Gastrocnemius medialis (tissue), 4 donors: ENCODE data around the gene TRIM46. TPM values are rescaled to one million over a fixed set of nuclear protein-coding genes. Genes with fewer than 3 reads are reported as not detected.
A peak's percentile ranks its signal among the peaks of the same experiment; 100 is the strongest.

Source experiments
- ATAC-seq, 2 donors: fragments of 150-250 bp; one replicate each; pipeline ENCODE4 v1.9.1; 2016
- DNase-seq, 2 donors: peaks; one replicate each; pipeline ENCODE4 v3.0.0-alpha.2; 2019
- H3K27ac ChIP-seq, 4 donors: fragments of 200-600 bp; sonication (generic); 1 replicate in 1 of 4; 2 replicates in 3 of 4; pipeline ENCODE4 v1.5.1; 2016 to 2018; ENCODE audit warnings: mild to moderate bottlenecking in 2 of 4, moderate library complexity in 1 of 4
- H3K27me3 ChIP-seq, 3 donors: fragments of 200-600 bp; sonication (generic) in 2 of 3; 1 replicate in 1 of 3; 2 replicates in 2 of 3; pipeline versions ENCODE4 v1.5.1 to v1.6.0; 2016 to 2019; ENCODE audit warnings: mild to moderate bottlenecking in 1 of 3, moderate library complexity in 1 of 3
- H3K36me3 ChIP-seq, 2 donors: fragments of 200-600 bp; sonication (generic) in 1 of 2; one replicate each; pipeline ENCODE4 v1.5.1; 2017 to 2018
- H3K4me1 ChIP-seq, 2 donors: fragments of 200-600 bp; sonication (generic) in 1 of 2; one replicate each; pipeline ENCODE4 v1.5.1; 2016 to 2017; ENCODE audit warnings: mild to moderate bottlenecking in 2 of 2
- H3K4me3 ChIP-seq, 4 donors: fragments of 200-600 bp; sonication (generic) in 3 of 4; 1 replicate in 1 of 4; 2 replicates in 3 of 4; pipeline ENCODE4 v1.5.1; 2016 to 2019; ENCODE audit warnings: mild to moderate bottlenecking in 2 of 4
- H3K9me3 ChIP-seq, 3 donors: fragments of 200-600 bp; sonication (generic) in 2 of 3; 1 replicate in 1 of 3; 2 replicates in 2 of 3; pipeline ENCODE4 v1.5.1; 2016 to 2019
- CTCF ChIP-seq, 5 experiments: fragments of 450-650 bp in 3 of 5; fragments of 200-600 bp in 2 of 5; sonication (generic) in 2 of 5; IDR thresholded peaks in 4 of 5; conservative IDR thresholded peaks in 1 of 5; 1 replicate in 4 of 5; 2 replicates in 1 of 5; pipeline ENCODE4 v1.5.1; 2016 to 2019; ENCODE audit warnings: antibody characterized with exemption in 5 of 5, mild to moderate bottlenecking in 3 of 5, moderate library complexity in 3 of 5
- POLR2A ChIP-seq, 2 donors: fragments of 450-650 bp; IDR thresholded peaks; one replicate each; pipeline ENCODE4 v1.6.1; 2017; ENCODE audit warnings: antibody characterized with exemption in 2 of 2, mild to moderate bottlenecking in 2 of 2, moderate library complexity in 2 of 2
- in situ Hi-C, 4 donors: fragments of 200-750 bp; cut with MboI; loops; one replicate each; pipeline versions ENCODE4 v1.15.0 to v1.8.0; 2017; ENCODE audit warnings: low sequenced_read_pairs in 4 of 4
- intact Hi-C: fragments of 100-400 bp; cut with DNase I; formaldehyde crosslinking; loops from one replicate; pipeline ENCODE4 v1.15.1; 2023; ENCODE audit warnings: low total_unique reads
- total RNA-seq, 4 donors: library from RNA; depleted of rRNA; stranded (reverse); fragments of >200 nt; gene quantifications; one replicate each; pipeline versions ENCODE4 v1.1.0 to v1.2.3, GENCODE V29; 2016

The TRIM46 gene
- total RNA-seq, 4 donors from 2014 or later: not detected

- H3K36me3 ChIP-seq: peaks cover 0 to 5% of the 10 kb centered on the region in 2 donors
- intact Hi-C loops: loop anchor here (5.0 to 10.0 kb wide), 3 partner anchors 135 to 733 kb away; partner anchors contain the start of genes IL6R, UBE2Q1 and ZBTB7B
- in situ Hi-C loops: no loop called here
These were observed 36.3 kb upstream of the TRIM46 start for GRCh38 chr1:155137154-155137949.

GRCh38 chr1:155139895-155140629 lies 33.6 kb upstream of the TRIM46 start, which contains the start of gene DPM3:
TSS of gene DPM3 (minus strand) at chr1:155140531. CDS start at chr1:155140240, 291 bp downstream.
- Histone ChIP-seq H3K36me3 (no peaks in the 10 kb centered on the region), H3K4me1 (peaks cover 25 to 29% of the 10 kb centered on the region in 2 donors), H3K9me3 (no peaks in the 10 kb centered on the region), H3K4me3 (peak within 1 kb of the TSS; percentile 86 to 96 (median 92)), H3K27ac (peak within 1 kb of the TSS; percentile 84 to 95 (median 92)), H3K27me3 (no peaks in the 10 kb centered on the region)
- TF ChIP-seq POLR2A (IDR thresholded peaks at IDR 0.05) (peak; percentile 59 to 67), CTCF (IDR thresholded peaks at IDR 0.05 in 4 of 5, conservative IDR thresholded peaks at IDR 0.05 in 1 of 5) (no peak)
- intact Hi-C loops: loop anchor here (2.0 to 10.0 kb wide), 4 partner anchors 49 to 735 kb away; partner anchors contain the start of genes IL6R, UBE2Q1 and ZBTB7B
- ATAC-seq (peak; percentile 74 to 82), DNase-seq (peak; percentile 84 to 86)
- in situ Hi-C loops: no loop called here

More at GRCh38 chr1:155137154-155137949, 36.3 kb upstream of the TRIM46 start:
- TF ChIP-seq CTCF (IDR thresholded peaks at IDR 0.05 in 4 of 5, conservative IDR thresholded peaks at IDR 0.05 in 1 of 5) (no peak), POLR2A (IDR thresholded peaks at IDR 0.05) (no peak)
- Histone ChIP-seq H3K9me3 (no peaks in the 10 kb centered on the region), H3K4me3 (peak overlapping the region in 3 of 4 donors; percentile 82 to 88 (median 86)), H3K27ac (peak overlapping the region; percentile 96 to 100 (median 98)), H3K4me1 (peaks cover 40 to 44% of the 10 kb centered on the region in 2 donors), H3K27me3 (no peaks in the 10 kb centered on the region)
- ATAC-seq: no peak
- no peak for DNase-seq

DNA sequence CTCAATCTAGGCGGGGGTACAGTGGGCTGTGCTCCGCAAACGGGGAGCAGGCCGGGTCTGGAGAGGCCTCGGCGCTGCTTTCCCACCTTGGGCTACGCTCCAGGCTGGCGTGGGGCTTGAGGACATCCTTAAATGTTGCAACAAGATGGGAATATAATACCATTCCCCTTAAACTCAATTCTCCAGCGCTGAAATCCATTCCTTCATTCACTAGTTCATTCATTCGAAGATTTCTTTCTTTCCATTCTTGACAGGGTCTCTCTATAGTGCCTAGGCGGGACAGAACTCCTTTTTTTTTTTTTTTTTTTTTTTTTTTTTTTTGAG lies 33.1 kb upstream of the TRIM46 start:
- peak overlapping the region; percentile 86 to 96 (median 92) for H3K4me3 ChIP-seq
- peaks cover 21 to 25% of the 10 kb centered on the region in 2 donors for H3K4me1 ChIP-seq
- in situ Hi-C loops (no loop called here), intact Hi-C loops (loop anchor here (2.0 kb wide), 1 partner anchor 50 kb away; no protein-coding TSS in a partner anchor)
- no peaks in the 10 kb centered on the region for H3K27me3 ChIP-seq
- no peak for DNase-seq
- TF ChIP-seq CTCF (IDR thresholded peaks at IDR 0.05 in 4 of 5, conservative IDR thresholded peaks at IDR 0.05 in 1 of 5): no peak
- TF ChIP-seq POLR2A (IDR thresholded peaks at IDR 0.05): no peak
- no peaks in the 10 kb centered on the region for H3K9me3 ChIP-seq
- H3K27ac ChIP-seq: peak overlapping the region; percentile 84 to 95 (median 92)
- no peak for ATAC-seq
- no peaks in the 10 kb centered on the region for H3K36me3 ChIP-seq

DNA sequence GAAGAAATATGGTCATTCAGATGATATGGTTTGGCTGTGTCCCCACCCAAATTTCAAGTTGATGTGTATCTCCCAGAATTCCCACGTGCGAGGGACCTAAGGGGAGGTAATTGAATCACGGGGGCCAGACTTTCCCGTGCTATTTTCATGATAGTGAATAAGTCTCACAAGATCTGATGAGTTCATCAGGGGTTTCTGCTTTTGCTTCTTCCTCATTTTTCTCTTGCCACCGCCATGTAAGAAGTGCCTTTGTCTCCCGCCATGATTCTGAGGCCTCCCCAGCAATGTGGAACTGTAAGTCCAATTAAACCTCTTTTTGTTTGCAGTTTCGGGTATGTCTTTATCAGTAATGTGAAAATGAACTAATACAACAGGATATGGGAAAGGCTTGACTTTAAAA lies 31.9 kb upstream of the TRIM46 start:
- Histone ChIP-seq H3K9me3 (no peaks in the 10 kb centered on the region), H3K36me3 (no peaks in the 10 kb centered on the region), H3K27ac (no peak overlapping the region), H3K4me1 (peaks cover 19 to 20% of the 10 kb centered on the region in 2 donors), H3K27me3 (no peaks in the 10 kb centered on the region), H3K4me3 (no peak overlapping the region)
- DNase-seq: no peak
- TF ChIP-seq CTCF (IDR thresholded peaks at IDR 0.05 in 4 of 5, conservative IDR thresholded peaks at IDR 0.05 in 1 of 5) (no peak), POLR2A (IDR thresholded peaks at IDR 0.05) (no peak)
- no peak for ATAC-seq
- in situ Hi-C loops: no loop called here
- intact Hi-C loops: loop anchor here (2.0 kb wide), 1 partner anchor 51 kb away; no protein-coding TSS in a partner anchor
